GM11168 (cell line): Measurements from ENCODE around the gene TRIM72.
"Not testable (repeated sequence)": the region's sequence is repeated elsewhere in the genome, so short reads cannot be mapped to it uniquely, and the experiment has no call there.

ENCODE experiments used
- in situ Hi-C: fragments of 300-500 bp; cut with MboI; formaldehyde crosslinking; loops from one replicate; pipeline ENCODE4 v1.12.0; 2022; ENCODE audit warnings: low sequenced_read_pairs; ENCODE audit not compliant: unreplicated experiment

TRIM72 gene

DNA sequence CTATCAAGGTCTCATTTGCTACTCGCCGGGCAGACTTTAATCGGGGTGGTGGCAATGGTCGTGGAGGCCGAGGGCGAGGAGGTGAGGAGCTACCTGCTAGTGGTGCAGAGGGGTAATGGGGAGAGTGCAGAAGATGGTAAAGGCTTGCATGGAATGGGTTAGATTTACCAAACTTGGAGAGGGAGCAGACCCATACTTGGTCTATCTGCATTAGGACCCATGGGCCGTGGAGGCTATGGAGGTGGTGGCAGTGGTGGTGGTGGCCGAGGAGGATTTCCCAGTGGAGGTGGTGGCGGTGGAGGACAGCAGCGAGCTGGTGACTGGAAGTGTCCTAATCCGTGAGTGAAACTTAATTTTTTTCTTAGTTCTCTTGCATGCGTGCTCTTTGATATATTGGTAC, 23.9 kb upstream of the TRIM72 start:
- in situ Hi-C loops = no loop called here

DNA sequence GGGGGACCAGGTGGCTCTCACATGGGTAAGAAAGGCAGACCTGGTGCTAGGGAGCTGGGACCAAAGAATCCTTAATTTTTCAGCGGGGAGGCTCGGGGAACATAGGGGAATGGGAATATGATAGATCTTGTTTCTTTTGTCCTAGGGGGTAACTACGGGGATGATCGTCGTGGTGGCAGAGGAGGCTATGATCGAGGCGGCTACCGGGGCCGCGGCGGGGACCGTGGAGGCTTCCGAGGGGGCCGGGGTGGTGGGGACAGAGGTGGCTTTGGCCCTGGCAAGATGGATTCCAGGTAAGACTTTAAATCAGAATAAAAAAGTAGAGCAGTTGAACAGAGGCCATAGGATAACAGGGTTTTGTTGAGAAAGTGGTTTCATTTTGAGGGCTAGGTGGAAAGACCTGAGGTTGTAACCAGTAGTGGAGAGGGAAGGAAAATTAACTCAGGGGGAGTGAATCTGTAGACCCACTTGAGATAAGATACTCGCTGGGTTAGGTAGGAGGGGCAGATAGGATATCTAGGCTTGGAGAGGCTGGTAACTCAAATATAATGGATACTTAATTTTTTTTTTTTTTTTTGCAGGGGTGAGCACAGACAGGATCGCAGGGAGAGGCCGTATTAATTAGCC, 23.0 kb upstream of the TRIM72 start:
- in situ Hi-C loops = no loop called here

DNA sequence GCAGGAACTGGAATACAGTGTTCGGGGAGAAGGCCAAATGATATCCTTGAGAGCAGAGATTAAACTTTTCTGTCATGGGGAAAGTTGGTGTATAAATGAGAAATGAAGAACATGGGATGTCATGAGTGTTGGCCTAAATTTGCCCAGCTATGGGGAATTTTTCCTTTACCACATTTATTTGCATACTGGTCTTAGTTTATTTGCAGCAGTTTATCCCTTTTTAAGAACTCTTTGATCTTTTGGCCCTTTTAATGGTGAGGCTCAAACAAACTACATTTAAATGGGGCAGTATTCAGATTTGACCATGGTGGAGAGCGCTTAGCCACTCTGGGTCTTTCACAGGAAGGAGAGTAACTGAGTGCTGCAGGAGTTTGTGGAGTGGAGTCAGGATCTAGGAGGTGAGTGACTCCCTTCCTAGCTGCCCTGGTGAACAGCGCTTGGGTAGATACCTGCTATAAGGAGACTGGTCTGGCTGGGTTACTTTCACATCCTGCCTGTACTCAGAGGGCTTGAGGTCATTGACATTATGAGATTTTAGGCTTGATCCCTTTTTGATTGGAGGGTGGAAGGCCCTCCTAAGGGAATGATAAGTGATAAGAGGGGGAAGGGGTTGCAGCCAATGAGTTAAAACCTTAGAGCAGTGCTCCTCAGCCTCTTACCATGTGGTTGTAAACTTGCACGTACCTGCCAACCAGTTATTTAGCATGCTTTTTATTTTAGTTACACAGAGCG, 22.1 kb upstream of the TRIM72 start:
- in situ Hi-C loops = no loop called here

DNA sequence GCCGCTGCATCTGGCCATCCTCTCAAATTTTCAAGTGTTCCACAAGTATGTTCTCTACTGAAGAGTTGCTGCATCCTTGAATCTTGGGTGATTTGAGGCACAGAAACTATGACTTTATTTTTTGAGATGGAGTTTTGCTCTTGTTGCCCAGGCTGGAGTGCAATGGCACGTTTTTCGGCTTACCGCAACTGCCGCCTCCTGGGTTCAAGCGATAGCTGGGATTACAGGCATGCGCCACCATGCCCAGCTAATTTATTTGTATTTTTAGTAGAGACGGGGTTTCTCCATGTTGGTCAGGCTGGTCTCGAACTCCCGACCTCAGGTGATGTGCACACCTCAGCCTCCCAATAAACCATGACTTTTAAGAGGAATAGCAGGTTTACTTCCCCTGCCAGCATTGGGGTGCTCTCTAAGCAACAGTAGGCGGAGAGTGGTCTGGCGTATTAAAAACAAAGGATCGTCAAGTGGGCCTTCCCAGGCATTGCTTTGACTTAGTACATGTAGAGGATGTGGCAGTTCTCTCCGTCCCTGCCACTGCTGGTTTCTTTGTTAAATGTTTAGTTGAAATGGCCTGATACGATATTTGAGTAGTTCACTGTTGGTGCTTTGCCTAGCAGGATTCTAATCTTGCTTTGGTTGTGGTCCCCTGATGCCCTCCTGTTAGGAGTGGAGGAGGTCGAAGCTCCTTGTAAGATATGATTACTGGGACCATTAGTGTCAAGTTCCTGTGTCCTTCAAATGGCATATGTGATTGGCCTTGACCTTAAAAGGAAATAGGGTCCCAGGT, 20.9 kb upstream of the TRIM72 start:
- in situ Hi-C loops = no loop called here

DNA sequence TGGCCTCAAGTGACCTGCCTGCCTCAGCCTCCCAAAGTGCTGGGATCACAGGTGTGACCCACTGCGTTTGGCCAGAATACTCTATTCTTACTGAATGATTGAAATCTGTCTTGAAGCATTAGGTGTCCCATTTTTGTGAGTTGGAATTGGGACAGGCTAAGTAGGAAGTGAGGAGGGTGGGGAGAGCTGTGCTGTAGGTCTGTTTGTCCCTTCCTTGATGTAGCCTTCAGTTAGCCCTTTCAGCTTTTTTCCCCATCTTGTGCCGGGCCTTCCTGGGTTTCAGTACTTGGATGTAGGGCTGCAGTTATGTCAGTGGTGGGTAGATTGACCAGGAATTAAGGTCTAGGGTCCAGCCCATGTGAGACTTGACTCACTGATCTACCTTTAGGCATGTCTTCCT, 20.0 kb upstream of the TRIM72 start:
- in situ Hi-C loops = no loop called here

DNA sequence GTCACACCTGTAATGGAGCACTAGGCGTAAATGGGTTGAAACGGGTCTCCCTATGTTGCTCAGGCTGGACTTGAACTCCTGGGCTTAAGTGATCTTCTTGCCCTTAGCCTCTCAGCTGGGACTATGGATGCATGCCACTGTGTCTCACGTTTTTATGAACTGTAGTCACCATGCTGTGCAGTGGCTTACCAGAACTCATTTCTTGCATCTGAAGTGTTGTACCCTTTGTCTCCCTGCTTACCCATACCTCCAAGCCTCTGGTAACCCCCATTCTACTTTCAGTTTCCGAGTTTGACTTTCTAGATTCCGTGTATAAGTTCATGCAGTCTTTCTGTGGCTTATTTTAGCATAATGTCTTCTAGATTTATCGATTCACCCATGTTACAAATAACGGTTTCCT, 19.0 kb upstream of the TRIM72 start:
- in situ Hi-C loops = no loop called here

DNA sequence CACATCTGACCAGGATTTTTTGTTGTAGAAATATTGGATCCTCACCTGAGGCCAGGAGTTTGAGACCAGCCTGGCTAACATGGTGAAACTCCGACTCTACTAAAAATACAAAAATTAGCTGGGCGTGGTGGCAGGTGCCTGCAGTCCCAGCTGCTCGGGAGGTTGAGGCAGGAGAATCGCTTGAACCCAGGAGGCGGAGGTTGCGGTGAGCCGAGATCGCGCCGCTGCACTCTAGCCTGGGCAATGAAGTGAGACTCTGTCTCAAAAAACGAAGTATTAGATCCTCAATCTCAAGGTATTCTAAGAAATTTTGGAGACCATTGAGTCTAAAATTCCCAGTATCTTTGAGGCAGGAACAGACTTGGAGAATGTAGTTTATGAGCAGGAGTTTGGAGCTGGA, 18.1 kb upstream of the TRIM72 start:
- in situ Hi-C loops = not testable (repeated sequence)

DNA sequence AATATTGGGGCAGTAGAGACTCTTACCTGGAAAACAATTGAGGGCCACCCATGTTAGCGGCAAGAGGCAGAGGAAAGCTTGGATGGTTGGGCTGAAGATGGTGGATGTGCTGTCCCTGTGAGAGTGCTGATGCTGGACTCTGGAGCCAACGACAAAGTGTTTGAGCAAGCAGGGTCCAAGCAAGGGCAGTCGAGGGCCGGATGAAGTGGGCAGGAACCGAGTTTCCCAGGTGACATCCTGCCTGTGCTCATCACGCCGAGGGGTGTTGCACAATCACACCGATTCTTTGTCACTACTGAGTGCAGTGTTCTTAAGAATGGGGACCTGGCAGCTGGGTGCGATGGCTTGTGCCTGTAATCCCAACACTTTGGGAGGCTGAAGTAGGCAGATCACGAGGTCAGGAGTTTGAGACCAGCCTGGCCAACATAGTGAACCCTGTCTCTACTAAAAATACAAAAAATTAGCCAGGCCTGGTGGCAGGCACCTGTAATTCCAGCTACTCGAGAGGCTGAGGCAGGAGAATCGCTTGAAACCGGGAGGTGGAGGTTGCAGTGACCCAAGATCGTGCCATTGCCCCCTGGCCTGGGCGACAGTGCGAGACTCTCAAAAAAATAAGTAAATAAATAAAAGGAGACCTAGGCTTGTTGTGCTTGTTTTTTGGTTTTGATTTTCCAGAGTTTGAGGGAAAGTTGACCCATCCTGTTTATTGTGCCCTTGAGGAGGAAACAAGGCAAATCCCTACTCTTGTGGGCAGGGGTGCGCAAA, 17.4 kb upstream of the TRIM72 start:
- in situ Hi-C loops = no loop called here

DNA sequence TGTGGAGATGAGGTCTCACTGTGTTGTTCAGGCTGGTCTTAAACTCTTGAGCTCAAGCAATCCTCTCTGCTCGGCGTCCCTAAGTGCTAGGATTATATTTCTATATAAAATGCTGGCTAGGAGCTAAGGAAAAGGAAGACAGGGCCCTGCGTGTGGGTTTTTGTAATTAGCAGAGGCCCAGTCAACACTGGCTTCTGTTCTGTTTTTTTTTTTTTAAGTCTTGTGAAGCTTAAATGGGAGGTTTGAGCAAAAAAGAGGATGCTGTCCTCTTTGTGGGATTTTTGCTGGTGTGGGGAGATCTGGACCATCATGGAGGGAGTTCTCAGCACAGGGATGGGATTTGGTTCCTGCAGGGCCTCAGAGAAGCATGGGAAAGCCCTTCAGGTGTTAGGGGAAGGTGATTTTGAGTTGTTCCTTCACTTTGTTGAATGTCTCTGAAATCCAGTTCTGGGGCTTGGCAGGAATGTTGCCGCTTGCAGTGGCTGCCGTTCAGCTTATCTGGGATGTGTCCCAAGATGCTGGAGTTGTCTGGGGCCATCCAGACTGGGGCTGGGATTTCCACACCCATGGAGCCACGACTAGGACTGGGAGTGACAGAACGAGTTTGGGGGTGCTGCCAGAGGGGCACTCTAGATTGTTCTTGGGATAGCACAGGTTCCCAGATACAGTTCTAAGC, 15.6 kb upstream of the TRIM72 start:
- in situ Hi-C loops = no loop called here

DNA sequence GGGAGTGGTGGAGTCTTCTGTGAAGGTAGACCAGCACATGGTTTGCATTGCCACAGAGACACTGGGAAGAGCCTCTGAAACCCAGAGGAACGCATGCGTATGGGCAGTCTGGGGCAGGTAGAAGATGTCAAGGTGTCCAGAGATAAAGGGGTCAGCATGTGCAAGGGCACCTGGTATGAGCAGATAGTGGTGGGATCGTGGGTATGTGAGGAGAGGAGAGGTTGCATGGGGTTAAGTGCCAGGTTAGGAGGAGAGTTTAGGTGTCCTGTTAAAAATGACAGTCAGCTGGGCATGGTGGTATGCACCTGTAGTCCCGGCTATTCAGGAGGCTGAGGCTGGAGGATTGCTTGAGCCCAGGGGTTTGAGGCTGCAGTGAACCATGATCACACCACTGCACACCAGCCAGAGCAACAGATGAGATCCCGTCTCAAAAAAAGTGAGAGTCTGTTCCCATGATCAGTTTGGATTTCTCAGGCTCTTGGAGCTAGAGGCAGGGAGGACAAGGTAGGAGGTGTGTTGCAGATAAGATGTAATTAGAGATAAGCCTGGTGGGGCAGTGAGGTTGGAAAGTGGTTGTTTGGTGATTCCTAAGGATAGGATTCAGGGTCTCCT, 14.4 kb upstream of the TRIM72 start:
- in situ Hi-C loops = loop anchor here (10.0 kb wide), 1 partner anchor 245 kb away; the partner anchor contains the start of gene ZNF843

DNA sequence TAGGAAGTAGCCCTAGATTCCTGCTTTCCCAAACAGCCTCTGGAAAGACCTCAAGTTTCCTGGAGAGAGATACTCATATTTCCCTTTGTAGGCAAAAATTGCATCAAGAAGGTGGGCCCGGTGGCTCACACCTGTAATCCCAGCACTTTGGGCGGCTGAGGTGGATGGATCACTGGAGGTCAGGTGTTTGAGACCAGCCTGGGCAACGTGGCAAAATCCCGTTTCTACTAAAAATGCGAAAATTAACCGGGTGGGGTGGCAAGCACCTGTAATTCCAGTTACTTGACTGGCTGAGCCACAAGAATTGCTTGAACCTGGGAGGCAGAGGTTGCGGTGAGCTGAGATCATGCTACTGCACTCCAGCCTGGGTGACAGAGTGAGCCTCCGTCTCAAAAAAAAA, 13.8 kb upstream of the TRIM72 start:
- in situ Hi-C loops = loop anchor here (10.0 kb wide), 1 partner anchor 245 kb away; the partner anchor contains the start of gene ZNF843

DNA sequence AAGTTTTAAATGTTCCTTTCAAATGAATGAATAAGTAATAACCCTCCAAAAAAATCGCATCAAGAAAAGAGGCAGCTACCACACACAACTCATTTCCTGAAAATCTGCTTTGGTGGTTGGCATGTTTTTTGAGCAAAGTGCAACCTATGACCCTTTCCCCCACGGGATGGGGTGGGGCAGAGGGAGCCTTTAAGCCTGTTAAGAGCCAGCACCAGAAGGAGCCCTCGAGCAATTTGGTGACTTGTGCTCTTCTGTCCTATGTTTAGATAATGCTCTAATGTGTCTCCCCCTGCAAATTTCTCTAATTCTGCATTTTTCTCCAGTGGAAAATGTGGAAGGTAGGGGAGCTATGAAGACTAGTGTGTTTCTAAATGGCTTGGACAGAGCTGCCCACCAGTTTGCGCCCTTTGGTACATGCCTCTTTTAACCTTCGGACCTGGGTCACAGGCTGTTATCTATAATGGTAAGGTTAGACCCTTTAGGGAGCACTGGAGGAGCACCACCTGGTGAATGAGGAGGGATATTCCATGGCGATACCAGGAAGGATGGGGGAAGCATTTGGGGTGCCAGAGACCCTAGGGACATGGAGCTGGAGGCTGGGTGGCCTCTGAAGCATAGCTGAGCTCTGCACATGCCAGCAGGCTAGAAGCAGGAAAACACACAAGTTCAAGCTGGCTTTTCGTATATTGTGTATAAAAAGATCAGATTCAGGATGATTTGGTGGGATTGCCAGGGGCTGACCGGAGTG, 12.9 kb upstream of the TRIM72 start:
- in situ Hi-C loops = loop anchor here (10.0 kb wide), 1 partner anchor 244 kb away; the partner anchor contains the start of gene ZNF843

DNA sequence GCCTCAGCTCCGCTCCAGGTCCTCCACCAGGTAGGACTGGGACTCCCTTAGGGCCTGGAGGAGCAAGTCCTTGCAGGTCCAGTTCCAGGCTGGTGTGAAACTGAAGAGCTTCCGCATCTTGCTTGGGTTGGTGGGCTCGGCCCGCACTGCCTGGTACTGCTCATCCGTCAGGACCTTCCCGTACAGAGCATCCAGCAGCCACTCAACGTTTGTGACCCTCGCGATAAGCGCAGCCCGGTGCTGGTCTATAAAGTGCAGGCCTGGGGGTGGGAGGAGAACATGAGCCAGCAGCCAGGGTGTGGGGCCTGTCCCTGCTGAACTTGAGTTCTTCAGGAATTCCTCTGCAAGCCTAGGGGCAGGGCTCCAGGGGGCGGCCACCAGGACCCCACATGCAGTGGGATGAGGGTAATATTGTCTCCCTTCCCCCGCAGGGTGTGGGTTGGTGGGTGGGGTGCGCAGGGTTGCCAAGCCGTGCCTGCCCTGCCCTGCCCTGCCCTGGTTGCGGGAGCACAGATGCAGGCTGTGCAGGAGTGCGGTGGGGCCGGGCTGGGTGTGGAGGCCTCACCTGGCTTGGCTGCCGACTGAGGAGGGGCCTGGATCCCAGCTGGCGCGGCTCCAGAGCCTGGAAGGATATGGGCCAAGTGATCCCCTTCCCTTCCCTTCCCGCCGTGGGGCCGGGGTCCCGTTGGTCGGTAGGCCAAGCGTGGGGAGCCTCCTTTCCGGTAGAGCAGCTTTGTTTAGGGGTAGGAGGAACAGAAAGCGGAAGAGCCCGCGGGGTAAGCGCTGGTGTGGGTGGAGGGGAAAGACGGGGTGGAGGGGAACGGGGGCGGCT, 12.1 kb upstream of the TRIM72 start:
- in situ Hi-C loops = loop anchor here (10.0 kb wide), 1 partner anchor 243 kb away; the partner anchor contains the start of gene ZNF843

DNA sequence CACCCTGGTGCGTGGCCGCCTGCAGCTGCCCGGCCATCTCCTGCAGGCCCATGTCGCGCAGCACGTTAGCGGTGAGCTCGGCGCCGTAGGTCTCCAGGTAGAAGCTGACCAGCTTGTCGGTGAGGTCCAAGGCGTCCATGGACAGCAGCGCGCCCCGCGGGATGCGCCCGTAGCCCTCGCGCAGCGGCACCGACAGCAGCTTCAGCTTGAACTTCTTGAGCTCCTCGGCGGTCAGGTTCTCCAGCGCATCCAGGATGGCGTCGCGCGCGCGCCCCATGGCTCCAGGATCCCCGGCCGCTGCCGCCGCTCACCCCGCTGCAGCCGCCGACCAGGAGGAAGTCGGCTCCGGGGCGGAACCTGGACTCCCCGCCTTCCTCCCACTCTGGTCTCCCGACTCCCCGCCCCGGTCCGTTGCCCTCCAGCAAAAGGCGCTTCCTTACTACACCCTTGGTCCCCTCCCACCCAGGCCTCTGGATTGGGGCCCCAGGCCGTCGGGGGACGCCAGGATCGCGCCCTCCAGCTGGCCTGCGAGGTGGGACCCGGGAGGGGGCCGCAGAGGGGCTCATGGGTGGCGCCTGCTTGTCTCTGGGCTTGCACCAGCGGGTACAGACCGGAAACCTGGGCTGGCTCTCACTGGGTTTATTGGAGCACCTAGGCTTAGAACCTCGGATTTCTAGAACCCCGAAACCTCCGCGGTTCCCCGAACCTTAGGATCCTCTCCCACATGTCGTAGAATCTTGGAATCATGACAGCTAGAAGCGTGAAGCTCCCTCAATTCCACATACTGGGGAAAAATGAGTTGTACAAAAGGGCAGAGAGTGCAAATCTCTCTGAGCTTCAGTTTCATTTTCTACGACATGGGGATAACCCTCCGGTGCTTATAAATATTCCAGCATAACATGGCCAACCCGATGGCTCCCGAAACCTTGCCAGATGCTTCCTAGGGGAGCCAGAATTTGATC, 11.2 kb upstream of the TRIM72 start, which contains the start of gene PYCARD:
Gene PYCARD, minus strand, starts transcription at position 347 of the 962 bp plus-strand sequence. Its CDS starts 70 bp downstream, at position 277.
- in situ Hi-C loops = loop anchor here (10.0 kb wide), 1 partner anchor 242 kb away; the partner anchor contains the start of gene ZNF843

DNA sequence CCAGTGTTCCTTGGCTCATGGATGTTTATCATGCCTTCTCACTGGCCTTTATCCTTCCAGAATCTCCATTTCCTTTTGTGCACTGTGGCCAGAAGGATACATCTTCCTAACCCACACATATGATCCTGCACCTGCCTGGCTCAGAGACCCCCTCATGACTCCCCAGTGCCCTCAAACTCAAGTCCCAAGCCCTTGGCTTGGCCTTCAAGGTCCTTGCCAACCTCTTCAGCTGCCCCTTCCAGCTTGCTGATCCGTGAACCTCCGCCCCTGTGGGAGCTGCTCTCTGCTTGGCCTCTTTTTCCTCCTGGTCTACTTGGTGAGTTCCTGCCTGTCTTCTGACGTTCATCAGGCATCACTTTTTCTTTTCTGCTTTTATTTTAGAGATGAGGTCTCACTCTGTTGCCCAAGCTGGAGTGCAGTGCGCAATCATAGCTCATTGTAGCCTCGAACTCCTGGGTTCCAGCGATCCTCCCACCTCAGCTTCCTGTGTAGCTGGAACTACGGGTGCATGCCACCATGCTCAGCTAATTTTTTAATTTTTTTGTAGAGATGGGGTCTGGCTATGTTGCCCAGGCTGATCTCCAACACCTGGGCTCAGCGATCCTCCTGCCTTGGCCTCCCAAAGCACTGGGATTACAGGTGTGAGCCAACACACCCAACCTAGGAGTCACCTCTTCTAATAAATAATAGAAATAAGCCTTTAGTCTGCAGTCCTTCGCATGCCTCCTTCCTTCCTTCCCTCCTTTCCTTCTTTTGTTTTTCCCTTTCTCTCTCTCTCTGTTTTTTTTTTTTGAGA, 8.8 kb upstream of the TRIM72 start:
- in situ Hi-C loops = loop anchor here (10.0 kb wide), 1 partner anchor 240 kb away; the partner anchor contains the start of gene ZNF843
